HepG2 (cell line): ENCODE results near the gene SUSD6. TPM values are rescaled to one million over a fixed set of nuclear protein-coding genes. Genes with fewer than 3 reads are reported as not detected.

ENCODE experiments used
- CREB1 ChIP-seq, 2 experiments: fragments of 450-650 bp in 1 of 2; IDR thresholded peaks; 2 replicates each; pipeline ENCODE4 v1.6.1; 2016 to 2017; ENCODE audit warnings: control low read depth in 1 of 2, mild to moderate bottlenecking in 1 of 2, missing compliant biosample characterization in 1 of 2, missing genetic modification characterization in 1 of 2
- EED ChIP-seq: sonication (generic); formaldehyde crosslinking; IDR thresholded peaks from 2 replicates; pipeline ENCODE4 v1.5.0; 2020; ENCODE audit warnings: mild to moderate bottlenecking, missing genetic modification reagents
- EP300 ChIP-seq, 3 experiments: sonication (generic) in 1 of 3; formaldehyde crosslinking in 1 of 3; IDR thresholded peaks; 2 replicates each; pipeline versions ENCODE4 v1.5.1 to v1.6.1; 2011 to 2020; ENCODE audit warnings: low read depth in 2 of 3, low read length in 2 of 3, borderline replicate concordance in 1 of 3, improper control_type of control experiment in 1 of 3, mild to moderate bottlenecking in 1 of 3, missing genetic modification reagents in 1 of 3, moderate library complexity in 1 of 3
- FOXK1 ChIP-seq: sonication (generic); formaldehyde crosslinking; IDR thresholded peaks from 2 replicates; pipeline ENCODE4 v1.4.0; 2020; ENCODE audit warnings: low read depth, missing genetic modification reagents, borderline replicate concordance
- KDM6A ChIP-seq: IDR thresholded peaks from 2 replicates; pipeline ENCODE4 v1.6.1; 2016; ENCODE audit warnings: low read depth
- MXD4 ChIP-seq: IDR thresholded peaks from 2 replicates; pipeline ENCODE4 v1.6.1; 2016; ENCODE audit warnings: mild to moderate bottlenecking, missing biosample characterization, missing genetic modification reagents
- RAD21 ChIP-seq: fragments of 450-650 bp; formaldehyde crosslinking; IDR thresholded peaks from 2 replicates; pipeline ENCODE4 v1.5.0; 2020; ENCODE audit warnings: mild to moderate bottlenecking
- RBFOX2 ChIP-seq: fragments of 200-400 bp; formaldehyde crosslinking; IDR thresholded peaks from 2 replicates; pipeline ENCODE4 v1.6.1; 2017; ENCODE audit warnings: low read depth, mild to moderate bottlenecking, low read length
- SIX1 ChIP-seq: sonication (generic); formaldehyde crosslinking; IDR thresholded peaks from 2 replicates; pipeline ENCODE4 v1.4.0; 2020; ENCODE audit warnings: missing genetic modification reagents, borderline replicate concordance
- TCF7L2 ChIP-seq: IDR thresholded peaks from 2 replicates; pipeline ENCODE4 v1.6.1; 2011; ENCODE audit warnings: mild to moderate bottlenecking, low read depth, low read length, moderate library complexity
- ZNF335 ChIP-seq: sonication (generic); formaldehyde crosslinking; IDR thresholded peaks from 2 replicates; pipeline ENCODE4 v1.4.0; 2020; ENCODE audit warnings: missing genetic modification reagents
- ZNF362 ChIP-seq: sonication (generic); formaldehyde crosslinking; IDR thresholded peaks from 2 replicates; pipeline ENCODE4 v1.4.0; 2020; ENCODE audit warnings: missing genetic modification reagents, mild to moderate bottlenecking, borderline replicate concordance
- ZNF644 ChIP-seq: IDR thresholded peaks from 2 replicates; pipeline ENCODE4 v1.6.1; 2016; ENCODE audit warnings: low read depth
- polyA plus RNA-seq, 8 experiments: library from polyadenylated mRNA; depleted of rRNA in 3 of 8; stranded (reverse) in 7 of 8; unstranded in 1 of 8; fragments of >200 nt; fragmentation: Illumina TruSeq in 4 of 8; extraction: Trizol in 4 of 8; gene quantifications; 2 replicates each; pipeline versions ENCODE4 v1.2.1 to v1.2.3, GENCODE V29; 2011 to 2016; ENCODE audit warnings: low read depth in 4 of 8, missing spikeins in 1 of 8, mixed read lengths in 1 of 8; ENCODE audit not compliant: insufficient read depth in 1 of 8
- total RNA-seq, 5 experiments: library from RNA; depleted of rRNA; stranded (reverse); fragments of >200 nt; fragmentation: Illumina TruSeq; extraction: Trizol; gene quantifications; 2 replicates each; pipeline ENCODE4 v1.2.3, GENCODE V29; 2016; ENCODE audit warnings: low read depth in 1 of 5
- TF ChIP-seq, protein P1 (sequence below): sonication (generic); formaldehyde crosslinking; conservative IDR thresholded peaks from 2 replicates; pipeline ENCODE4 v1.4.0; 2020; ENCODE audit warnings: mild to moderate bottlenecking, missing genetic modification reagents, moderate library complexity
- TF ChIP-seq, protein P2 (sequence below): sonication (generic); formaldehyde crosslinking; IDR thresholded peaks from 2 replicates; pipeline ENCODE4 v1.4.0; 2020; ENCODE audit warnings: mild to moderate bottlenecking, missing genetic modification reagents
- TF ChIP-seq, protein P3 (sequence below), 2 experiments: IDR thresholded peaks; 2 replicates each; pipeline ENCODE4 v1.6.1; 2011 to 2012; ENCODE audit warnings: low read length in 2 of 2, borderline replicate concordance in 1 of 2, low read depth in 1 of 2, mild to moderate bottlenecking in 1 of 2, moderate library complexity in 1 of 2

The SUSD6 gene
- total and polyA plus RNA-seq, 2 of the 13 experiments (the other 11 are each of a cell fraction or from before 2014, with no cell fraction given), result 7.2 to 7.4 TPM

- TF ChIP-seq, protein P1, sequence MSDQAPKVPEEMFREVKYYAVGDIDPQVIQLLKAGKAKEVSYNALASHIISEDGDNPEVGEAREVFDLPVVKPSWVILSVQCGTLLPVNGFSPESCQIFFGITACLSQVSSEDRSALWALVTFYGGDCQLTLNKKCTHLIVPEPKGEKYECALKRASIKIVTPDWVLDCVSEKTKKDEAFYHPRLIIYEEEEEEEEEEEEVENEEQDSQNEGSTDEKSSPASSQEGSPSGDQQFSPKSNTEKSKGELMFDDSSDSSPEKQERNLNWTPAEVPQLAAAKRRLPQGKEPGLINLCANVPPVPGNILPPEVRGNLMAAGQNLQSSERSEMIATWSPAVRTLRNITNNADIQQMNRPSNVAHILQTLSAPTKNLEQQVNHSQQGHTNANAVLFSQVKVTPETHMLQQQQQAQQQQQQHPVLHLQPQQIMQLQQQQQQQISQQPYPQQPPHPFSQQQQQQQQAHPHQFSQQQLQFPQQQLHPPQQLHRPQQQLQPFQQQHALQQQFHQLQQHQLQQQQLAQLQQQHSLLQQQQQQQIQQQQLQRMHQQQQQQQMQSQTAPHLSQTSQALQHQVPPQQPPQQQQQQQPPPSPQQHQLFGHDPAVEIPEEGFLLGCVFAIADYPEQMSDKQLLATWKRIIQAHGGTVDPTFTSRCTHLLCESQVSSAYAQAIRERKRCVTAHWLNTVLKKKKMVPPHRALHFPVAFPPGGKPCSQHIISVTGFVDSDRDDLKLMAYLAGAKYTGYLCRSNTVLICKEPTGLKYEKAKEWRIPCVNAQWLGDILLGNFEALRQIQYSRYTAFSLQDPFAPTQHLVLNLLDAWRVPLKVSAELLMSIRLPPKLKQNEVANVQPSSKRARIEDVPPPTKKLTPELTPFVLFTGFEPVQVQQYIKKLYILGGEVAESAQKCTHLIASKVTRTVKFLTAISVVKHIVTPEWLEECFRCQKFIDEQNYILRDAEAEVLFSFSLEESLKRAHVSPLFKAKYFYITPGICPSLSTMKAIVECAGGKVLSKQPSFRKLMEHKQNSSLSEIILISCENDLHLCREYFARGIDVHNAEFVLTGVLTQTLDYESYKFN, result peak; percentile 63
- TF ChIP-seq MXD4 (no peak), FOXK1 (CRISPR knock-in tag) (0 out of 2 replicates have a peak, but pooled peaks have one; percentile 3), SIX1 (CRISPR knock-in tag) (peak; percentile 39; the same call in 1 of the 2 replicates), RBFOX2 (no peak), EED (CRISPR knock-in tag) (no peak), EP300 (IDR thresholded peaks at IDR 0.05; ENCODE audit: low read depth in 2 of 2, low read length in 2 of 2) (no peak), EP300 (CRISPR knock-in tag; IDR thresholded peaks at IDR 0.05; ENCODE audit: borderline replicate concordance) (no peak), ZNF335 (CRISPR knock-in tag) (no peak), ZNF362 (CRISPR knock-in tag) (peak; percentile 80; the same call in 1 of the 2 replicates), ZNF644 (CRISPR knock-in tag) (0 out of 2 replicates have a peak, but pooled peaks have one; percentile 19), CREB1 (IDR thresholded peaks at IDR 0.05) (no peak), CREB1 (CRISPR knock-in tag; IDR thresholded peaks at IDR 0.05) (peak; percentile 73), KDM6A (CRISPR knock-in tag) (no peak), RAD21 (no peak), TCF7L2 (no peak)
- TF ChIP-seq, protein P2, sequence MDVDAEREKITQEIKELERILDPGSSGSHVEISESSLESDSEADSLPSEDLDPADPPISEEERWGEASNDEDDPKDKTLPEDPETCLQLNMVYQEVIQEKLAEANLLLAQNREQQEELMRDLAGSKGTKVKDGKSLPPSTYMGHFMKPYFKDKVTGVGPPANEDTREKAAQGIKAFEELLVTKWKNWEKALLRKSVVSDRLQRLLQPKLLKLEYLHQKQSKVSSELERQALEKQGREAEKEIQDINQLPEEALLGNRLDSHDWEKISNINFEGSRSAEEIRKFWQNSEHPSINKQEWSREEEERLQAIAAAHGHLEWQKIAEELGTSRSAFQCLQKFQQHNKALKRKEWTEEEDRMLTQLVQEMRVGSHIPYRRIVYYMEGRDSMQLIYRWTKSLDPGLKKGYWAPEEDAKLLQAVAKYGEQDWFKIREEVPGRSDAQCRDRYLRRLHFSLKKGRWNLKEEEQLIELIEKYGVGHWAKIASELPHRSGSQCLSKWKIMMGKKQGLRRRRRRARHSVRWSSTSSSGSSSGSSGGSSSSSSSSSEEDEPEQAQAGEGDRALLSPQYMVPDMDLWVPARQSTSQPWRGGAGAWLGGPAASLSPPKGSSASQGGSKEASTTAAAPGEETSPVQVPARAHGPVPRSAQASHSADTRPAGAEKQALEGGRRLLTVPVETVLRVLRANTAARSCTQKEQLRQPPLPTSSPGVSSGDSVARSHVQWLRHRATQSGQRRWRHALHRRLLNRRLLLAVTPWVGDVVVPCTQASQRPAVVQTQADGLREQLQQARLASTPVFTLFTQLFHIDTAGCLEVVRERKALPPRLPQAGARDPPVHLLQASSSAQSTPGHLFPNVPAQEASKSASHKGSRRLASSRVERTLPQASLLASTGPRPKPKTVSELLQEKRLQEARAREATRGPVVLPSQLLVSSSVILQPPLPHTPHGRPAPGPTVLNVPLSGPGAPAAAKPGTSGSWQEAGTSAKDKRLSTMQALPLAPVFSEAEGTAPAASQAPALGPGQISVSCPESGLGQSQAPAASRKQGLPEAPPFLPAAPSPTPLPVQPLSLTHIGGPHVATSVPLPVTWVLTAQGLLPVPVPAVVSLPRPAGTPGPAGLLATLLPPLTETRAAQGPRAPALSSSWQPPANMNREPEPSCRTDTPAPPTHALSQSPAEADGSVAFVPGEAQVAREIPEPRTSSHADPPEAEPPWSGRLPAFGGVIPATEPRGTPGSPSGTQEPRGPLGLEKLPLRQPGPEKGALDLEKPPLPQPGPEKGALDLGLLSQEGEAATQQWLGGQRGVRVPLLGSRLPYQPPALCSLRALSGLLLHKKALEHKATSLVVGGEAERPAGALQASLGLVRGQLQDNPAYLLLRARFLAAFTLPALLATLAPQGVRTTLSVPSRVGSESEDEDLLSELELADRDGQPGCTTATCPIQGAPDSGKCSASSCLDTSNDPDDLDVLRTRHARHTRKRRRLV (CRISPR knock-in tag), result no peak
- TF ChIP-seq, protein P3, sequence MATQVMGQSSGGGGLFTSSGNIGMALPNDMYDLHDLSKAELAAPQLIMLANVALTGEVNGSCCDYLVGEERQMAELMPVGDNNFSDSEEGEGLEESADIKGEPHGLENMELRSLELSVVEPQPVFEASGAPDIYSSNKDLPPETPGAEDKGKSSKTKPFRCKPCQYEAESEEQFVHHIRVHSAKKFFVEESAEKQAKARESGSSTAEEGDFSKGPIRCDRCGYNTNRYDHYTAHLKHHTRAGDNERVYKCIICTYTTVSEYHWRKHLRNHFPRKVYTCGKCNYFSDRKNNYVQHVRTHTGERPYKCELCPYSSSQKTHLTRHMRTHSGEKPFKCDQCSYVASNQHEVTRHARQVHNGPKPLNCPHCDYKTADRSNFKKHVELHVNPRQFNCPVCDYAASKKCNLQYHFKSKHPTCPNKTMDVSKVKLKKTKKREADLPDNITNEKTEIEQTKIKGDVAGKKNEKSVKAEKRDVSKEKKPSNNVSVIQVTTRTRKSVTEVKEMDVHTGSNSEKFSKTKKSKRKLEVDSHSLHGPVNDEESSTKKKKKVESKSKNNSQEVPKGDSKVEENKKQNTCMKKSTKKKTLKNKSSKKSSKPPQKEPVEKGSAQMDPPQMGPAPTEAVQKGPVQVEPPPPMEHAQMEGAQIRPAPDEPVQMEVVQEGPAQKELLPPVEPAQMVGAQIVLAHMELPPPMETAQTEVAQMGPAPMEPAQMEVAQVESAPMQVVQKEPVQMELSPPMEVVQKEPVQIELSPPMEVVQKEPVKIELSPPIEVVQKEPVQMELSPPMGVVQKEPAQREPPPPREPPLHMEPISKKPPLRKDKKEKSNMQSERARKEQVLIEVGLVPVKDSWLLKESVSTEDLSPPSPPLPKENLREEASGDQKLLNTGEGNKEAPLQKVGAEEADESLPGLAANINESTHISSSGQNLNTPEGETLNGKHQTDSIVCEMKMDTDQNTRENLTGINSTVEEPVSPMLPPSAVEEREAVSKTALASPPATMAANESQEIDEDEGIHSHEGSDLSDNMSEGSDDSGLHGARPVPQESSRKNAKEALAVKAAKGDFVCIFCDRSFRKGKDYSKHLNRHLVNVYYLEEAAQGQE (IDR thresholded peaks at IDR 0.05; ENCODE audit: borderline replicate concordance in 1 of 2, low read depth in 1 of 2, low read length in 2 of 2), result no peak
These were observed 138.6 kb downstream of the SUSD6 start (continued) for GRCh38 chr14:69749956-69750355.
